ENCODE data around the gene FIZ1.

Gene FIZ1

DNA sequence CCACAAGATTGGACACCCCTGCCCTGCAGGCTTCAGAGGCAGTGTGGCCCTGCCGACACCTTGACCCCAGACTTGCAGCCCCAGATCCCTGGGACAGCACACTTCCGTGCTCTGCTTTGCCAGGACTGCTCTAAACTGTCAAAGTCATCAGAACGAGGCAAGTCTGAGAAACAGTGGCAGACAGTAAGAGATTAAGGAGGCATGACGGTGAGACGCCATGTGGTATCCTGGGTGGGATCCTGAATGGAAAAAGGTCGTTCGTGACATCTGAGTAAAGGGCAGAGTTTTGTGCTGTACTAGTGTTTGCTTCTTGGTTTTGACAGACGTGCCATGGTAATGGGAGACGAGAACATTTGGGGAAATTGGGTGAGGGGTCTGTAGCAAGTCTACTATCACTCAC lies 32.5 kb downstream of the FIZ1 start:
- DNase-seq = no peak

DNA sequence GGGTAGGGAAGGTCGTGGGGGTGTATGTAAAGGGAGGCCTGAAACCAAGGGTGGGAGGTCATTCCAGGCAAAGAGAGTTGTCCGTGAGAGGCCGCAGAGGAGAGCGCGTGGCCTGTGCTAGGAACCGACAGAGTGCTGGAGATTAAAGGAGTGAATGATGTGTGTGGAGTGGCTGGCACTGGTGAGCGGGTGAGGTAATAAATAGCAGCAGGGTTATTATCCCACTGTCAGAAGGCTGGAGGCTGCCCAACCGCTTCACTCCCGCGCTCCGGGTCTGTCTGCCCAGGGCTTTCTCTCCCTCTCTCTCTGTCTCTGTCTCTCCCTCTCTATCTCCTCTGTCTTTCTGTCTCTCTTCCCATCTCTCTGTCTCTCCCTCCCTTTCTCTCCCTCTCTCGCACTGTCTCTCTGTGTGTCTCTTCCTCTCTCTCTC lies 36.0 kb downstream of the FIZ1 start:
- no peak for DNase-seq

DNA sequence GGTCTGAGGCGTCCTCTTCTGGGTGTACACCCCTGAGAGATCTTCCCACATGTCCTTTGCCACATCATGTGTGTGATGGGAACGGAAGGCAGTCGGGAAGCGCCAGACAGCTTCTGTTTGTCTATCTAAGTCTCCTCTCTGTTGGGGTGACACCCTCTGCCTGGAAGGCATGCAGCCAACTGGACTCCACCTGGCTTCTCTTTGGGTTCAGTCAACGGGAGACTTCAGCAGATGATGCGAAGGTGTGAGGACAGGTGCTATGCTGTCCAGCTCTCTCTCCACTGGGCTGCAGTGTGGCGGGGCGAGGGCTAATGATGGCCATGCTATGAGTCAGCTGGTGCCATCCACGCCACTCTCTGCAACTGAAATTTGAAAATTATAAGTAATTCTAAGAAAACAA lies 39.6 kb downstream of the FIZ1 start:
- DNase-seq = no peak

DNA sequence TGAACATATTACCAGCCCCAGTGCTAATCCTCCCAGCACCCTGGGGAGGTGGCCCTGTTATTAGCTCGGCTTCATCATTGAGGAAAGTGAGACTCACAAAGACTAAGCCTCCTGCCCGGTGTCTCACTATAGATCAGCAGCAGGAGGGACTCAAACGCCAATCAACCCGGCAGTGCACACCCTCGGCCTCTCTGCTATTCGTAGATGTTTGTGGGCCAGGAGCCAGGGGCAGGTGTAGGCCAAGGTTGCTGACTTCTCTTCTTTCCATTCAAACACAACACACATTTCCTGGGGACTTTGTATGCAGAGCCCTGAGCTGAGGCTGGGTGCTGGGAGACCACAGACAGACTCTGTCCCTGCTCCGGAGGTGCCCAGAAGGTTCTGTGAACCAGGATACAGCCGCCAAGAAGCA lies 44.6 kb downstream of the FIZ1 start:
- DNase-seq = no peak

DNA sequence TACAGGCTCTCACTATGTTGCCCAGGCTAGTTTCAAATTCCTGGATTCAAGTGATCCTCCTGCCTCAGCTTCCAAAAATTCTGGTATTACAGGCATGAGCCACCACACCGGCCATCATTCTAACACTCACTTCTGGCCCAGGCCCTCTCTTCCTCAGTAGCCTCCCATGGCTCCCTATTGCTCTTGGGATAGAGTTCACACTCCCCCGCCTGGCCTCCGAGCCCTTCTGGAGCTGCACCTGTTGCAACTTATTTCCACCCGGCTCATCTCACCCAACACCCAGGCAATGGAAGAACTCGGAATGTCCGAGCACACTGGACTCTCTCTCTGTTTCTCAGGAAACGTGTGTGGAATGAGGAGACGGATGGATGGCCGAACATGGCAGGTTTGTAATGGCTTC lies 45.0 kb downstream of the FIZ1 start:
- no peak for DNase-seq

DNA sequence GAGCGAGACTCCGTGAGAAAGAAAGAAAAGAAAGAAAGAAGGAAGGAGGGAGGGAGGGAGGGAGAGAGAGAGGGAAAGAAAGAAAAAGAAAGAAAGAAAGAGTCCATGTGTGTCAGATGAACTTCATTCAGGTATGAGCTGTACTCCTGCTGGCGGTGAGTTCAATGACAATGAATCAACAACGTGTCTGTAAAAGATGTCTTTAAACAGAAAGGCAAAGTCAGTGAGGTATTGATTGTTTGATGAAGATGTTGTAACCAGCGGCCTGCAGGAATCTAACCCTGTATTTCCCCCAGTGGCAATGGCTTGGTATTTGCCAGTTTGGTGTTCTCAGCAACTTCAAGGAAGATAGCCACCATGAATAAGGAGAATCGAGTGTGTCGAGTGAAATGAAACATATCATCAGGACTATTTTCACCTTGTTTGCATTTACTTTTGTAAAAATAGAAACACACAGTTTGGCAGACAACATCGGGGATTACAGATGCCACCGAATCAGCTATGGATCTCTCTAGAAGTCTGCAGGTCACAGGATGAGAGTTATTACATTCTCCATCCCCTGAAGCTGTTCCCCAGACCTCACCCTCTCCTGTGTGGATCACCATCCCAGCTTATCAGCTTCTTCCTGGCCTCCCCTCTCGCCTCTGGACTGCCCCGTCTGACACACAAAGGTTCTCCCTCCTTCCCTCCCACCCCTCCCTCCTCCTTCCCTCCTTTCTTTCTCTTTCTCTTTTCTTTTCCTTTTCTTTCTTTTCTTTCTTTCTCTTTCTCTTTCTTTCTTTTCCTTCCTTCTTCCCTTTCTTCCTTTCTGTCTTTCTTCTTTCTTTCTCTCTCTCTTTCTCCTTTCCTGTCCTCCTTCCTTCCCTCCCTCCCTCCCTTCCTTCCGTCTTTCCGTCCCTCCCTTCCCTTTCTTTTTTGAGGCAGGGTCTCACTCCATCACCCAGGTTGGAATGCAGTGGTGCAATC lies 45.8 kb downstream of the FIZ1 start:
- no peak for DNase-seq

DNA sequence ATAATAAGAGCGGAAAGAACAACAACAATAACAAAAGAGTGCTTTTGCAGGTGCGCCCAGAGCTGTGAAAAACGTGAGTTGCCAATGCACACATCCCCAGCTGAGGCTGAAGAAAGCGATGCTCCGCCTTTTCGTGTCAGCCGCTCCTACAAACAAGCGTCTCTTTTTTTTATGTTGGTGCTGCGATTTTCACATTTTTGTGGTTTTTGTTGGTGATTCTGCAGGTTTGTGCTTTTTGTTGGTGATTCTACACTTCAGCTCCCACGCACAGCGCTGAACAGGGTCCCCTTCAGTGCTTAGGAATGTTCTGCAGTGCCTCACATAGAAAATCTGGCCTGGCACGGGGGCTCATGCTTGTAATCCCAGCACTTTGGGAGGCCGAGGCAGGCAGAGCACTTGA lies 46.7 kb downstream of the FIZ1 start:
- DNase-seq = no peak

DNA sequence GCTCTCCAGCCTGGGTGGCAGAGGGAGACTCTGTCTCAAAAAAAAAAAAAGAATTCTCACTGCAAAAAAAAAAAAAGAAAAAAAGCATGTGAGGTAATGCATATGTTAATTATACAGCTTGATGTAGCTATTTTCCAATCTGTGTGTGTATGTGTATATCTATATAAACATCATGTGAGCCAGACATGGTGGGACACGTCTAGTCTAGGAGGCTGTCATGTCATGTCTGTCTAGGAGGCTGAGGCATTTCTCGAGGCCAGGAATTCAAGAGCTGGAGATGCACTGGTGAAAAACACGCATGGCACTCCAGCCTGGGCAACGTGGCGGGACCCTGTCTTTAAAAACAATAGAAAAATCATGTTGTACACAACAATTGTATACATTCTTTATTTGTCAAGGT lies 47.1 kb downstream of the FIZ1 start:
- DNase-seq = no peak

DNA sequence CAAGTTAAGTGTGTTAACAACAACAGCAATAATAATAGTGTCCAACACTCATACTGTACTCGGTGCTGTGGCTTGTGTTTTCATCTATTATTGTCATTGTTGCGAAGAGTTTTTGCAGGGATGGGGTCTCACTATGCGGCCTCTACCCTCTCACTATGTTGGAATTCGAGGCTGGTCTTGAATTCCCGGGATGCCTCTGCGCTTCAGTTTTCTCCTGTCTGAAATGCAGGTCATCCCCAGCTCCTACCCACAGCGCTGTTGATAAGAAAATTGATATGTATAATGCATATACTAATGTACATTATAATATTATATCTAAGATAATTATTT lies 49.0 kb downstream of the FIZ1 start:
- no peak for DNase-seq

DNA sequence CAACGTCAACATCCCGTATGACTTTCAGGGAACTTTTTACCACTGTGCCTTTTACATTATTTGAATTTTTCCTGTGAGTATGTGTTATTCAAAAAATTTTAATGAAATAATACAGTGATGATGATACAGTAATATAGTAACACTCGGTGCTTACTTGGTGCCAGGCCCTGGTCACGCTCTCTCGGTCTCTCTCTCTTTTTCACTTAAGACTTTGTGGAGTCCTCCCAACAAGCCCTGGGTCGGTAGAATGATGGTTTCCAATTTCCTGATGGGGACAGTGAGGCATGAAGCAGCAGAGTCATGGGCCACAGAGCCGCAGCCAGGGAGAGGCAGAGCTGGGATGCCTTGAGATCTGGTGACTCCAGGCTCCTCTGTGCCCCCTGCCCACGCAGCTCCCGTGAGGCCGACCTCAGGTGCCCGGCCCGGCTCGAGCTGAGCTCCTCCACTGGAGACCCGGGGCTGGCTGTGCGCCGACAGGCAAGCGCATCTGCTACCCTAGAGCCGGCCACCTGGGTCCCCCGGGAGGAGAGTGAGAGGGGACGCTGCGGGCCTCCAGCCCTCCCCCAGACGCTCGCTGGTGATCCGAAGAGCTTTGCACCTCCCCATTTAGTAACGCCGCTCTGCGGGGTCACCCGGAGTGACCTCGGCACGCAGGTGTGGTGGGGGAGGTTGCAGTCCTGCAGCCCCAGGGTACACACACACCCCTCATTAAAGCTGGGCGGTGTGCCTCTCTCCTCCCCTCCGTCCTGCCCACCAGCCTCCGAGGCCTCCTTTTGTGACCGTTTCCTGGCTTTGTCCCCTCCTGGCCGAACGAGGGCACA lies 49.6 kb downstream of the FIZ1 start:
- DNase-seq = peak in 1 of 2 experiments; percentile 57

DNA sequence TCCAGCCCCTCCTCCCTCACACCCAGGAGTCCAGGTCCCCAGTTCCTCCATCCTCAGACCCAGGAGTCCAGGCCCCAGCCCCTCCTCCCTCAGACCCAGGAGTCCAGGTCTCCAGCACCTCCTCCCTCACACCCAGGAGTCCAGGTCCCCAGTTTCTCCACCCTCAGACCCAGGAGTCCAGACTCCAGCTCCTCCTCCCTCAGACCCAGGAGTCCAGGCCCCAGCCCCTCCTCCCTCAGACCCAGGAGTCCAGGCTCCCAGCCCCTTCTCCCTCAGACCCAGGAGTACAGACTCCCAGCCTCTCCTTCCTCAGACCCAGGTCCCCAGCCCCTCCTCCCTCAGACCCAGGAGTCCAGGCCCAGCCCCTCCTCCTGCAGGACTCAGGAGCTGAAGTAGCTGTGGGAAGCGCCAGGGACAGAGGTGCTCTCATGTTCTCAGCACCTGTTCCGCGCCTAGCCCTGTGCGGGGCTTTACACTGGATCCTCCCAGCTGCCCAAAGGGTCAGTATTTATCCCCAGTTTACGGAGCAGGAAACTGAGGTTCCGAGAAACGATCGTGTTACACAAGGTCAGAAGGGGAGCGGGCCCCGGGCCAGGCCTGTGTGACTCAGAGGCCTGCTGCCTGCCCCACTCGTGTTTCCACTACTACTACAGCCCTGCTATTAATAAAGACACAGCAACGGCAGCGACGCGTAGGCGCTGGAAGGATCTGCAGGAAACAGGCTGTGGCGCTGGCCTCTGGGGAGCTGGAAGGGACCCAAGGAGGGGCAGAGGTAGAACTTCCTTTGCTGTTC lies 52.3 kb downstream of the FIZ1 start:
- DNase-seq = no peak

DNA sequence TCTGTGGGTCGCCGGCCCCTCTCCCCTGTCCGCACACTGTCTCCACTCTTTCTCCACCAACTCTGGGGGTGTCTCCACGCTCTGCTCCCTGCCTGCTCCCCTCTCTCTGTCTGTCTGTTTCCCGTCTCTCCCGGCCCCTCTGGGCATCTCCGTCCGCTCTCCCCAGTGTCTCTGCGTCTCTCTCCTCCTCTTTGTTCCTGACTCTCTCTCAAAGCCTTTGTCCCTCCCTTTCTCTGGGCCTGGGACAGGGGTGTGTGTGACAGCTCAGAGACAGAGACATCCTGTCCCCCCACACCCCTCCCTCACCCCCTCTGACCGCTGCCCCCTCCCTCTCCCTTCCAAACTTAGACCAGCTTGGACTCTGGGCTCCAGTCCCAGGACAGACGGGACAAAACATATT lies 53.3 kb downstream of the FIZ1 start:
- no peak for DNase-seq

DNA sequence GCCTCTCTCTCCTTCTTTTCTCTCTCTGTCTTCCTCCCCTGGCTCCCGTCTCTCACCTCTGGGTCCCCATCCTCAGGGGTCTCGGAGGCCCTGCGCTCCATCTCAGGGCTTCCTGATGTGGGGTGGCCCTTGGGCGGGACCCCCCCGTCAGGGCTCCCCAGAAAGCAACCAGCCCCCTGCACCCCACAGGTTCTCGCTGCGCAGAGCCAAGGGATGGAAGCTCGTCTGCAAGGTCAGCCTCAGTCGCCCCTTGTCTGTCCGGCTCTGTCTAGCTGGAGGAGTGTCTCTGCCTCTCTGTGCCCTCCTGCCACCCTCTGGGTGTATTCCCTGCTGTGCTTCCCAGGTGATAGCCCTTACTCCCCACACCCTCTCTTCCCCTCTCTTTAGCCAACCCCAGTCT lies 53.9 kb downstream of the FIZ1 start, which contains the start of gene SBK3:
Gene SBK3, minus strand, starts transcription at position 101 of the 400 bp plus-strand sequence. Its CDS starts 0 bp downstream, at position 101.
- DNase-seq = no peak

DNA sequence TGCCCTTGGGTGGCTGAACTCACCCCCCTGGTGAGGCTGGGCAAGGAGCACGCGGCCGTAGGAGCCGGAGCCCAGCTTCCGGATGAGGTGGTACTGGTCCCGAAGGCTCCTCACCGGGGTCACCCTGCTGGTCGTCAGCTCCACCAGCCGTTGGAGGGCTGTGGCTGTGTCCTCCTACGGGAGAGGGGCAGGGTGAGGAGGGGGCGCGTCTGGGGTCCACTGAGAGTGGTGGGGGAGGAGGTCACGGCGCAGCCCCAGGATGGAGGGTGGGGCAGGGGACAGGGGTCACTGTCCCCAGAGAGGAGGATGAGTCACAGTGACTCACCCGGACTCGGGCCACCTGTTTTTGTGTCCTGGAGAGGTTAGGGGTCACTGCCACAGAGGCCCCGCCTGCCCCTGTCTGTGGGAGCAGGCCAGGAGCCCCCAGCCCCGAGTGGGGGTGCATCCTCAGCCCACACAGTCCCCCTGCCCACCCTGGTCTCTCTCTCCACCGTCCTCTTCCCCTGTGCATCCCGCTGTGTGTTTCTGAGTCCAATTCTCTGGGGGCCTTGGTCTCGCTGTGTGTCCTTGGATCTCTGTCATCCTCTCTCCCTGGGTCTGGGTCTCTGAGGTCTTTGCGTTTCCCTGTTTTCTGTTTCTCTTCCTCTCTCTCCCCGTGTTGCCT lies 54.4 kb downstream of the FIZ1 start:
- no peak for DNase-seq

DNA sequence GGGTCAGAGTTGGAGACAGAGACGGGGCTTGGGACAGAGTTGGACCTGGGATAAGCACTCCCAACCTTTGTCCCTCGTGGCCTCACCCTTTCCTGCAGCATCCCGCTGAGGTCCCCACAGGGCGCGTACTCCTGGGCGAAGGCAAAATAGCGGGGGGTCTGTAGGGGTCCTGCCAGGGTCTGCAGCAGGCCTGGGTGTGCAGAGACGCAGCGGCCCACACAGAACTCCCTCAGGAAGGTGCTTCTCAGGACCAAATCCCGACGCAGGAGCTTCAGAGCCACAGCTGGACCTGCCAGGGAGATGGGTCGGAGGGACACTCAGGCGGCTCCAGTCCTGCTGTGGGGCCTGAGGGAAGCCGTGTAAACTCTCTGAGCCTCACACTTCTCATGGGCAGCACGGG lies 55.3 kb downstream of the FIZ1 start:
- no peak for DNase-seq

DNA sequence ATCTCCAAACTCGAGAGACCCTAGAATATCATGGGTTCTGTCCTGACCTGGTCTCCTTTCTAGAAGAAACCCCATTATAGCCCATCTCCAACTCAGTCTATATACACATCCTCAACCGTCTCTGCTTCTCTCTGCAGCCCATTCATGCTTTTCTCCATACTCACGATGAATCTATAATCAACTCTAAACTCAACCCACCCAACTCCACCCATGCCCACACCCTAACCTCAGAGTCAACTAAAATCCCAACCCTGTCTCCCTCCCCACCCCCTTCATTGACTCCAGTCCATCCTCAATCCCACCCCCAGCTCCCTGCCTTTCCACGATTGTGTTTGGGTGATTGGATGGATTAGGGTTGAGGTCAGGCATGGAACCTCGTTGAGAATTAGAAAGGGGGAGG lies 55.8 kb downstream of the FIZ1 start:
- DNase-seq = no peak

DNA sequence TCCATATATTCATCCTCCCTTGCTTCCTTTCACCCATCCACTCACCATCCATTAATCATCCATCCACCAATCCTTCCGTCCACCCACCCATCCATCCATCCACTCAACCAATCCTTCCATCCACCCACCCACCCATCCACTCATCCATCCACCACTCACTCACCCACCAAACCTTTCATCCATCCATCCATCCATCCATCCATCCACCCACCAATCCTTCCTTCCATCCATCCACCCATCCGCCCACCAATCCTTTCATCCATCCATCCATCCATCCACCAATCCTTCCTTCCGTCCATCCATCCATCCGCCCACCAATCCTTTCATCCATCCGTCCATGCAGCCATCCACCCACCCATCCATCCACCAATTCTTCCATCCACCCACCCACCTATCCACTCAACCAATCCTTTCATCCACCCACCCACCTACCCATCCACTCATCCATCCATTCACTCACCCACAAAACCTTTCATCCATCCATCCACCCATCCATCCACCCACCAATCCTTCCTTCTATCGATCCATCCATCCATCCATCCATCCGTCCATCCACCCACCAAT lies 56.9 kb downstream of the FIZ1 start:
- no peak for DNase-seq

Data from SW 1271 (cell line).